Measurements from ENCODE around the gene GTF2A1.
"Not testable (repeated sequence)": the region's sequence is repeated elsewhere in the genome, so short reads cannot be mapped to it uniquely, and the experiment has no call there.

Gene GTF2A1

DNA sequence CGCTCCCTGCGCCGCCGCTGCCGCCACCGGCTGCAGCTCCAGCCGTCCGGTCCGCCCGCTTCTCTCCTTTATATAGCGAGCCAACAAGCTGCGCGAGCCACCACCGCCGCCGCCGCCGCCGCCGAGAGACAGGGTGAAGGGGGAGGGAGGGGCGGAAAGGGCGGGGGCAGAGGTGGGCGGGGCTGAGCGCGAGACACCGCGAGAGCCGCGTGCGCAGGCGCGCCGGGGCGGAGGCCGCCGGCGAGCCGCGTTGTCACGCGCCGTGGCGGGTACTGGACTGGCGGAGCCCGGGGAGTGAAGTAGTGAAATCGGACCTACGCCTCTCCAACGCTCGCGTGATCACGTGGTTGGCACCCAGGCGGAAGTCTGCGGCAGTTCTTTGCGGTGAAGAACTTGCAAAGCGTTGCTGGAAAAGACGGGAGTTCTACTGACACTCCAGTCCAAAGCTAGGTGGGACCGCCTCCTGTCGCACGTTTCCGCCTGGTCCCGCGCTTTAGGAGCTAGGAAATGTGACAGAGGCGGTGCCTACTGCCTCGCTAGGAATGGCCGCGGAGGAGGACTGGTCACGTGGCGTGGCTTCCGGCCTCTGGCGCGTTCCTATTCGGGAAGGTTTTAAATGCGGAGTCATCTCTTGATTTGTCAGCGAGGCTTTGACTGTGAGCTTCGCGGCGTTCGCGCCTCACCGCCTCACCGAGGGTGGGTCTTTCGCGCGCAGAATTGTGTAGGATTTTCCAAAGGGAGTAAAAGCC is at the start of gene GTF2A1:
Gene GTF2A1, minus strand, starts transcription at position 130 of the 749 bp plus-strand sequence. CDS start 441 bp downstream, outside the sequence.
- peak; percentile 100 for DNase-seq

- DNase-seq: no peak
Measured at GRCh38 chr14:81269979-81270375, 49.2 kb upstream of the GTF2A1 start.

DNA sequence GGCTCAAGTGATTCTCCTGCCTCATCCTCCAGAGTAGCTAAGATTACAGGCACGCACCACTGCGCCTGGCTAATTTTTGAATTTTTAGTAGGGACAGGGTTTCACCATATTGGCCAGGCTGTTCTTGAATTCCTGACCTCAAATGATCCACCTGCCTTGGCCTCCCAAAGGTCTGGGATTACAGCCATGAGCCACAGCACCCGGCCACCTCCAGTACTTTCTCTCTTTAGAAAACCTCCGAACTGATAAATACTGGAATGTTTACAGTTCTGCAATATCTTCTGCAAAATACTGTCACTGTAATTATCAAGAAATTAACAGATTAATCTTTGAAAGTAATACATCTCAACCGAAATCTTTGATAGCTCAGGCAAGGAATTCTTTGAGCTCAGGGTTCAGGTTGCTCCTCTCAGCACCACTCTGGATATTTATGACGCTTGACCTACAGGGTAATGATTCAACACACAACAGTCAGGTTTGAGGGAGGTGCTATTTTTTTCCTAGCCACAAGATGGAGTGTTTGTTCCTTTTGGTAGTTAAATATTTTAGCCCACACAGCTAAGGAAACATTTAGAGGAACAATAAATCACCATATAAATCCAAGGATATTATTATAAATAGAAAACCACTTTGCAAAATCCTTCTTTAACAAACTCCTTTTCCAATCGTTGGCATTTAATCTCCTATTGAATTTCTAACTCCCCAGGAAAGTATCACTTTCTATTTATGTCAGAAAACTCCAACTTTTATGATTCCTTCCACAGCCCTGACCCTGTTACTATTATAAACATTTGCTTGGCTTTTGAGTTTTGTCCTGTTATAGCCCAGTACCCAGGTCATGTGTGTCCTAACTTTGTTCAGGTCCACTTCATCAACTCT is 48.6 kb upstream of the GTF2A1 start:
- peak; percentile 91 for DNase-seq

GRCh38 chr14:81268016-81268416 is 47.3 kb upstream of the GTF2A1 start:
- no peak for DNase-seq

- no peak for DNase-seq
Measured at GRCh38 chr14:81265636-81266169, 44.9 kb upstream of the GTF2A1 start.

GRCh38 chr14:81264671-81265070 is 43.9 kb upstream of the GTF2A1 start:
- DNase-seq: no peak

DNA sequence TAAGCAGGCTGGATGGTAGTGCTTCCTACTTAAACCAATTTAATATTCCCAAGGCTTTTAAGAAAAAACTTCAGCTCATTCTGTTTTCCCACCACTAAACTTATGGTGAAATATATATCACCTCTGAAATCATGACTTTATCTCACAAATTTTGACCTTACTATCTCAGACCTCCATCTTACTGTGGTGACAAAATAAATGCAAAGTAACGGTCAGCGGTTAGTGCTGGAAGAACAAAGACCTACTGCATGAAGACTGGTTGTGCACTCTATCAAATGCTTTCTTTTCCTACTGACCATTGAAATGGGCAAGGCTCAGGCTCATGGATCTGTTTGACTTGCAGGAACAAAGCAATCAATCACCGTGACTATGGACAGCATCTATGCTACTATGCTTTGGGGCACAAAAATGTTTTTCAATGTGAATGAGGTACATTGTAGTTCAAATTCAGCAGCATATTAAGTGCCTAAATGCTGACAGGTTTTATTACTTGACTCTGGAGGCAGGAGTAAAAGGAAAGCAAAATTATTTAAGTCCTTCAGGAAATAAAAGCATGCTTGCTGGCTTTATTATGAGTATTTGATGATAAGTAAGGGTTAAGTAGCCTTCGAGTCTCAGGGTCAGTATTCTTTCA is 43.1 kb upstream of the GTF2A1 start:
- no peak for DNase-seq

- DNase-seq: no peak
Measured at GRCh38 chr14:81261176-81261575, 40.4 kb upstream of the GTF2A1 start.

DNA sequence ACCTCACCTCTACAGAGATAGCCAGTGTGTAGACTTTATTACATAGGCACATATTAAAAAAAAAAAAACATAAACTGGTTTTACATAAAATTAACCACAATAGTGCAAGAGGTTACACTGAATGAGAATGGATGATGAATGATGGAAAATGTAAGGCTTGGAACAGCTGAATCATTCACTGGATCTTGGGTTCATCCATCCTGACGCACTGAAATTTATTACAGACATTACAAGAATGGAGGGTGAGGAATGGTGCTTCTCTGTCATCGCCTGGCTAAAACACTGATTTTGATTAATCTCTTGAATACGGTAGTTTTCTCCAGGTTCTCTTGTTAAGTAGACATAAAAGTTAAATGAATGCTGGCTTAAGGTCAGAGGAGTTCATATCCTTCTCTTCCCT is 40.0 kb upstream of the GTF2A1 start:
- no peak for DNase-seq

GRCh38 chr14:81256289-81256960 is 35.7 kb upstream of the GTF2A1 start:
- DNase-seq: no peak

DNA sequence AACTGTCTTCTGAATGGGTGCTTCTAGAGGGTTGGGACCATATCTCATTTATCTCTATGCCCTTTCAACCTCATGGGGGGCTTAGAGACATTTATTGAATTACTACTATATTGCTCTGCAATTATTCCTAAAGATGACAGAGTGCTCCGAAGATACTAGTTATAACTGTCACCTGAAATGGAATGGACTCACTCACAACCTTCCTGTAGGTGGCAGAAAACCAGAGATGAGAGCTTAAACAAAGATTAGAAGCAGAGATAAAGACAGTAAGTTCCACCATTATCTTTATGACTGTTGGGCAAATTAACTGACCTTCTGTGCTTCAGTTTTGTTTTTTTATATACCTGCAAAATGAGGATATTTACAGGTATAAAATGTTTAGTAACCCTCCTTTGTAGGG is 31.5 kb upstream of the GTF2A1 start:
- no peak for DNase-seq

DNA sequence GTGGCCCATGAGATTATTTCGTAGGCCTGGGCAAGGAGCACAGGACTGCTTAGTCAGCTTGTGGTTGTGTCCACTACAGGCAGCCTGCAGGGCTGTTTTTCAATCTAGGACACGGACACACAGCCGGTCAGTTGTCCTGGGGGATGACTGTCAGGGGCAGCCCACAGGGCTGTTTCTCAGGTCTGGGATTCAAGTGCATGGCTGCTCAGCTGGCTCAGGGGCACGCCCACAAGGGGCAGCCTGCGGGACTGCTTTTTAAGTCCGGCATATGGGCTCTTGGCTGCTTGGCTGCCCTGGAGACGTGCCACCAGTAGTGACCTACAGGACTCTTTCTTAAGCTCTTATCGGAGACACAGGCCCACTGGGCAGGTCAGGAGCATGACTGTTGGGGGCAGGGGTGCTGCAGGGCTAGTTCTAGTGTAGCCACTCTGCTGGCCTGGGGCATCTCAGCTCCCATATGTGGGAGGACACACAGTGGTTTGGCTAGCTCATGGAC is 26.6 kb upstream of the GTF2A1 start:
- no peak for DNase-seq

DNA sequence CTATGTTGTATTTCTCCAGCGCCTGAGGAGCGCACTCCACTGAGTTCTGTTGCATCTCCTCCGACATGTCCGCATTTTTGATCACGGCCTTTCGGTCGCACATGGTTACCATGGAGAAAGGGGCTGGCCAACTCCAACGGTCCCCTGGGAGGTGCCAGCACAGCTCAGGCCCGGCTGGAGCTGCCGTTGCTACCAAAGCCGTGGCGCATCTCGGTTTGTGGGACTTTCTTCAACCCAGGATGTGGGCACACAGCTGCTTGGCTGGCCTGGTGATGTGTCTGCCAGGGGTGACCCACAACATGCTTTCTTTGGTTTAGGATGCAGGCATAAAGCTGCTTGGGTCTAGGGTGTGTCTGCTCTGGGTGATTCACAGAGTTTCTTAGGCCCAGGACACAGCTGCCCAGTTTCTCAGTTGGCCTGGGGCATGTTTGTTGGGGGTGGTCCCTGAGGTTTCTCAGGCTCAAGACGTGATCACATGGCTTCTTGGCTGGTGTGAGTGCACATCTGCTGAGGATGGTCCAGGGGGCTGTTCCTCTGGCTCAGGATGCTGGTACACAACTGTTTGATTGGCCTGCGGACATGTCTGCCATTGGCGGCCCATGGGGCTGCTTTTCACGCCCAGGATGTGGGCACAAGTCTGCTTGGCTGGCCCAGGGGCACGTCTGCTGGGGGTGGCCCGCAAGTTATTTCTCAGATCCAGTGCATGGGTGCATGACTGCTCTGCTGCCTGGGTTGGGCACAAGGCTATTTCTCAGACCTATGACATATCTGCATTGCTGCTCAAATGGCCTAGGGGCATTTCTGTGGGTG is 25.9 kb upstream of the GTF2A1 start:
- no peak for DNase-seq

DNA sequence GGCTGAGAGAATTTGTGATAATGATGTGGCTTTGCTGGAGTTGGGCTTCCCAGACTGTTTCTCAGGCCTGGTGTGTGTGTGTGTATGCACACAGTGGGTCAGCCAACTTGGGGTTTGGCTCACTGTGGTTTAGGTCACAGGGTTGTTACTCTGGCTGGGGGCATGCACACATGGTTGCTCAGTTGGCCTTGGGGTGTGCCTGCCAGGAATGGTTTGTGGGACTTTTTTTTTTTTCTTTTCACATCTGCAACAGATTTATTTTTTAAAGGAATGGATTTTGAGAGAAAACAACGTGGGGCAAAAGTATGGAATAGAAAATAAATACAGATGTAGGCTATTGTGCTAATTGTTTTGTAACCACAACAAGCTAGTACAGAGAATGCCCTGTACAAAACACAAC is 25.0 kb upstream of the GTF2A1 start:
- DNase-seq: no peak

DNA sequence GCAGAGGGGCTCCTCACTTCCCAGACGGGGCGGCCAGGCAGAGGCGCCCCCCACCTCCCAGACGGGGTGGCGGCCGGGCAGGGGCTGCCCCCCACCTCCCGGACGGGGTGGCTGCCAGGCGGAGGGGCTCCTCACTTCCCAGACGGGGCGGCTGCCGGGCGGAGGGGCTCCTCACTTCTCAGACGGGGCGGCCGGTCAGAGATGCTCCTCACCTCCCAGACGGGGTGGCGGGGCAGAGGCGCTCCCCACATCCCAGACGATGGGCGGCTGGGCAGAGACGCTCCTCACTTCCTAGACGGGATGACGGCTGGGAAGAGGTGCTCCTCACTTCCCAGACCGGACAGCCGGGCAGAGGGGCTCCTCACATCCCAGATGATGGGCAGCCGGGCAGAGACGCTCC is 23.7 kb upstream of the GTF2A1 start:
- not testable (repeated sequence) for DNase-seq

- DNase-seq: no peak
Measured at GRCh38 chr14:81243499-81243898, 22.7 kb upstream of the GTF2A1 start.

- DNase-seq: not testable (repeated sequence)
Measured at GRCh38 chr14:81236849-81237248, 16.1 kb upstream of the GTF2A1 start.

DNA sequence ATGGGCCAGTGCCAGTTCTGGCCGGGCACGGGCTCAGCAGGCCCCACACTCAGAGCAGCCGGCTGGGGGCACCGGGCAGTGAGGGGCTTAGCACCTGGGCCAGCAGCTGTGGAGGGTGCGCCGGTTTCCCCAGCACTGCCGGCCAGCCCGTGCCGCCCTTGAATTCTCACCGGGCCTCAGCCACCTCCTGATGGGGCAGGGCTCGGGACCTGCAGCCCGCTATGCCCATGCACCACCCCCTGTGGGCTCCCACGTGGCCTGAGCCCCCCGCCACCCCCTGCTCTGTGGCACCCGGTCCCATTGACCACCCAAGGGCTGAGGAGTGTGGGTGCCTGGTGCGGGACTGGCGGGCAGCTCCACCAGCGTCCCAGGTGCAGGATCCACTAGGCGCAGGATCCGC is 15.4 kb upstream of the GTF2A1 start:
- DNase-seq: no peak

GRCh38 chr14:81235096-81235495 is 14.3 kb upstream of the GTF2A1 start:
- DNase-seq: no peak

- peak; percentile 26 for DNase-seq
Measured at GRCh38 chr14:81234278-81234677, 13.5 kb upstream of the GTF2A1 start.

- no peak for DNase-seq
Measured at GRCh38 chr14:81233615-81234014, 12.9 kb upstream of the GTF2A1 start.

GRCh38 chr14:81231540-81231939 is 10.8 kb upstream of the GTF2A1 start:
- DNase-seq: no peak

Data from NCI-H1694 treated with DMSO at 0.1 percent for 48 hours (cell line).